Measurements from ENCODE around the gene HP1BP3. TPM values are rescaled to one million over a fixed set of nuclear protein-coding genes. Genes with fewer than 3 reads are reported as not detected.

The HP1BP3 gene
- total RNA-seq, 4 donors from 2014 or later: 73.9 to 121 (median 108) TPM

GRCh38 chr1:20708891-20709290, 78.2 kb downstream of the HP1BP3 start:
- no peaks in the 10 kb centered on the region for H3K4me1 ChIP-seq
- H3K9me3 ChIP-seq: no peaks in the 10 kb centered on the region
- intact Hi-C loops (cut with DNase I; ENCODE audit: low total_unique reads): no loop called here
- no peak for ATAC-seq
- no peak overlapping the region for H3K27ac ChIP-seq
- no peak for DNase-seq
- no peaks in the 10 kb centered on the region for H3K36me3 ChIP-seq
- in situ Hi-C loops (cut with MboI; ENCODE audit: low sequenced_read_pairs in 4 of 4): loop anchor here in 1 of 4 donors (25.0 kb wide), 1 partner anchor 653 kb away; no protein-coding TSS in a partner anchor
- no peak for TF ChIP-seq POLR2A (IDR thresholded peaks at IDR 0.05)
- TF ChIP-seq CTCF (IDR thresholded peaks at IDR 0.05 in 4 of 5, conservative IDR thresholded peaks at IDR 0.05 in 1 of 5): no peak
- no peaks in the 10 kb centered on the region for H3K27me3 ChIP-seq
- no peak overlapping the region for H3K4me3 ChIP-seq

- Histone ChIP-seq H3K27ac (no peak overlapping the region), H3K9me3 (no peaks in the 10 kb centered on the region), H3K4me1 (no peaks in the 10 kb centered on the region), H3K36me3 (no peaks in the 10 kb centered on the region), H3K27me3 (no peaks in the 10 kb centered on the region), H3K4me3 (no peak overlapping the region)
- in situ Hi-C loops (cut with MboI; ENCODE audit: low sequenced_read_pairs in 4 of 4) (loop anchor here in 1 of 4 donors (25.0 kb wide), 1 partner anchor 654 kb away; no protein-coding TSS in a partner anchor), intact Hi-C loops (cut with DNase I; ENCODE audit: low total_unique reads) (no loop called here)
- no peak for ATAC-seq
- DNase-seq: no peak
- TF ChIP-seq POLR2A (IDR thresholded peaks at IDR 0.05): no peak
- no peak for TF ChIP-seq CTCF (IDR thresholded peaks at IDR 0.05 in 4 of 5, conservative IDR thresholded peaks at IDR 0.05 in 1 of 5)
Measured at GRCh38 chr1:20708057-20708456, 79.0 kb downstream of the HP1BP3 start.

GRCh38 chr1:20706841-20707240, 80.3 kb downstream of the HP1BP3 start:
- in situ Hi-C loops (cut with MboI; ENCODE audit: low sequenced_read_pairs in 4 of 4): loop anchor here in 1 of 4 donors (25.0 kb wide), 1 partner anchor 655 kb away; no protein-coding TSS in a partner anchor
- no peak overlapping the region for H3K27ac ChIP-seq
- DNase-seq: no peak
- no peaks in the 10 kb centered on the region for H3K9me3 ChIP-seq
- H3K4me3 ChIP-seq: no peak overlapping the region
- no peaks in the 10 kb centered on the region for H3K4me1 ChIP-seq
- intact Hi-C loops (cut with DNase I; ENCODE audit: low total_unique reads): no loop called here
- no peaks in the 10 kb centered on the region for H3K36me3 ChIP-seq
- TF ChIP-seq POLR2A (IDR thresholded peaks at IDR 0.05) (no peak), CTCF (IDR thresholded peaks at IDR 0.05 in 4 of 5, conservative IDR thresholded peaks at IDR 0.05 in 1 of 5) (no peak)
- H3K27me3 ChIP-seq: no peaks in the 10 kb centered on the region
- no peak for ATAC-seq

- DNase-seq (no peak), ATAC-seq (no peak)
- in situ Hi-C loops (cut with MboI; ENCODE audit: low sequenced_read_pairs in 4 of 4) (loop anchor here in 1 of 4 donors (25.0 kb wide), 1 partner anchor 657 kb away; no protein-coding TSS in a partner anchor), intact Hi-C loops (cut with DNase I; ENCODE audit: low total_unique reads) (no loop called here)
- no peaks in the 10 kb centered on the region for H3K27me3 ChIP-seq
- H3K9me3 ChIP-seq: no peaks in the 10 kb centered on the region
- H3K27ac ChIP-seq: no peak overlapping the region
- no peaks in the 10 kb centered on the region for H3K36me3 ChIP-seq
- no peak overlapping the region for H3K4me3 ChIP-seq
- H3K4me1 ChIP-seq: peaks cover under 1% of the 10 kb centered on the region in 2 donors
- no peak for TF ChIP-seq CTCF (IDR thresholded peaks at IDR 0.05 in 4 of 5, conservative IDR thresholded peaks at IDR 0.05 in 1 of 5)
- TF ChIP-seq POLR2A (IDR thresholded peaks at IDR 0.05): no peak
Measured at GRCh38 chr1:20705203-20705755, 81.8 kb downstream of the HP1BP3 start.

All from gastrocnemius medialis (tissue), 4 donors.